ENCODE measurements around the gene PLEKHG3. TPM values are rescaled to one million over a fixed set of nuclear protein-coding genes. Genes with fewer than 3 reads are reported as not detected.

Gene PLEKHG3
- total RNA-seq, 1 experiment from 2014 or later: 59.3 TPM

DNA sequence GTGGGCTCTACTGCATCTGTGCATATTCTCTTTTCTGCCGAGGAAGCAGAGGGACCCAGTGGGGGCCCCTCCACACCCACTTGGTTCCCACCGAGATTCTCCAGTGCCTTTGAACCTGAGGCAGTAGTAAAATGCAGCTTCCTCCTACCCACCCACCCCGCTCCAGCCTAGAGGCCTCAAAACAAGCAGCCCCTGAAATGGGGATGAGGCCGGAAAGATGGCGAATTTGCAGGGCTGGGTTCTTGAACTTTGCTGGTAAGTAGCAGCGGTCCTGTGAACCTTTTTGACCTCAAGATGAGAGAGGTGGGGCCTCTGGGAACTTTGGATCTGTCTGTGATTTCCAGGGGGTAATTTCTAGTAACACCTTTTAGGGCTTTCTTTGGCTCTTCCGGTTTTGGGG lies 15.4 kb downstream of the PLEKHG3 start:
- H3K4me2 ChIP-seq: peak overlapping the region; percentile 66
- no peaks in the 10 kb centered on the region for H3K9me3 ChIP-seq (ENCODE audit: insufficient read depth, low read depth)
- H3K27me3 ChIP-seq (ENCODE audit: insufficient read depth, low read depth): no peaks in the 10 kb centered on the region
- intact Hi-C loops (cut with micrococcal nuclease; ENCODE audit: unreplicated experiment): no loop called here
- DNase-seq: no peak
- H3K4me1 ChIP-seq (replicated peaks; ENCODE audit: insufficient read depth): peaks cover 92% of the 10 kb centered on the region
- no peaks in the 10 kb centered on the region for H4K20me1 ChIP-seq (ENCODE audit: insufficient read depth)
- no peaks in the 10 kb centered on the region for H3K9me2 ChIP-seq (ENCODE audit: insufficient read depth)
- H3K4me3 ChIP-seq: peak overlapping the region; percentile 11; the same call in 1 of the 2 replicates
- H3K36me3 ChIP-seq (ENCODE audit: low read depth): no peaks in the 10 kb centered on the region
- peak overlapping the region; percentile 88 for H3K27ac ChIP-seq
- TF ChIP-seq, protein P1, sequence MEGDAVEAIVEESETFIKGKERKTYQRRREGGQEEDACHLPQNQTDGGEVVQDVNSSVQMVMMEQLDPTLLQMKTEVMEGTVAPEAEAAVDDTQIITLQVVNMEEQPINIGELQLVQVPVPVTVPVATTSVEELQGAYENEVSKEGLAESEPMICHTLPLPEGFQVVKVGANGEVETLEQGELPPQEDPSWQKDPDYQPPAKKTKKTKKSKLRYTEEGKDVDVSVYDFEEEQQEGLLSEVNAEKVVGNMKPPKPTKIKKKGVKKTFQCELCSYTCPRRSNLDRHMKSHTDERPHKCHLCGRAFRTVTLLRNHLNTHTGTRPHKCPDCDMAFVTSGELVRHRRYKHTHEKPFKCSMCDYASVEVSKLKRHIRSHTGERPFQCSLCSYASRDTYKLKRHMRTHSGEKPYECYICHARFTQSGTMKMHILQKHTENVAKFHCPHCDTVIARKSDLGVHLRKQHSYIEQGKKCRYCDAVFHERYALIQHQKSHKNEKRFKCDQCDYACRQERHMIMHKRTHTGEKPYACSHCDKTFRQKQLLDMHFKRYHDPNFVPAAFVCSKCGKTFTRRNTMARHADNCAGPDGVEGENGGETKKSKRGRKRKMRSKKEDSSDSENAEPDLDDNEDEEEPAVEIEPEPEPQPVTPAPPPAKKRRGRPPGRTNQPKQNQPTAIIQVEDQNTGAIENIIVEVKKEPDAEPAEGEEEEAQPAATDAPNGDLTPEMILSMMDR (conservative IDR thresholded peaks at IDR 0.05): no peak
- no peak for TF ChIP-seq EZH2 (IDR thresholded peaks at IDR 0.05; ENCODE audit: low read depth)
- H3F3A ChIP-seq (ENCODE audit: insufficient read depth, low read depth): peaks cover 38% of the 10 kb centered on the region
- CTCF ChIA-PET: interaction anchor here (0.7 to 1.0 kb wide), 2 partner anchors 45 to 215 kb away, joined by 3 read pairs; no protein-coding TSS in a partner anchor
- no peak overlapping the region for H2AFZ ChIP-seq
- H3K79me2 ChIP-seq (ENCODE audit: low read depth): peaks cover 89% of the 10 kb centered on the region
- POLR2A ChIA-PET (ENCODE audit: unreplicated experiment): interaction anchor here (0.5 to 0.6 kb wide), 2 partner anchors 214 to 279 kb away, joined by 4 to 5 read pairs; no protein-coding TSS in a partner anchor
- TSS peak; percentile 91 for BruUV-seq (replicated peaks)

DNA sequence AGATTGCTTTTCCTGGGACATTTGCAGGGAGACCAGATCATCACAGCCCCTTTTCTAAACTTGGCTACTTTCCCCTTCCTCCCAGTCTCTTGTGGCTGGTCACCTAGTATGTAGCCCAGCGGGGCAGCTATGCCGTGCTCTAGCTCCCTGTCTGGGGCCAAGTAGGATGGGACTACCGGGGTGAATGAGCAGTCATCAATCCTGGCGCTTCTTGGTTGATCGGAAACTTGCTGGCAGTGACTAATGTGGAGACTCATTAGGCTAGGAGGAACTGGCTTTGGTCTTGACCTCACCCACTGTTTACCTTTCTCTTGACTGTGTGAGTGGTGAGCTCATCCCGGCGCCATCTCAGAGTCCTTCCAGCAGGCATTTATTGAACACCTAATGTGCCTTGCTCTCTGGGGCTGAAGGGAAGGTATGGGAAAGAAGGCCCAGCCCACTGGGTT lies 15.9 kb downstream of the PLEKHG3 start:
- TF ChIP-seq, protein P1 (conservative IDR thresholded peaks at IDR 0.05): no peak
- TF ChIP-seq EZH2 (IDR thresholded peaks at IDR 0.05; ENCODE audit: low read depth): no peak
- no peaks in the 10 kb centered on the region for H3K9me3 ChIP-seq (ENCODE audit: insufficient read depth, low read depth)
- intact Hi-C loops (cut with micrococcal nuclease; ENCODE audit: unreplicated experiment): loop anchor here (2.0 kb wide), 2 partner anchors 15 to 37 kb away; partner anchors contain the start of gene PLEKHG3

DNA sequence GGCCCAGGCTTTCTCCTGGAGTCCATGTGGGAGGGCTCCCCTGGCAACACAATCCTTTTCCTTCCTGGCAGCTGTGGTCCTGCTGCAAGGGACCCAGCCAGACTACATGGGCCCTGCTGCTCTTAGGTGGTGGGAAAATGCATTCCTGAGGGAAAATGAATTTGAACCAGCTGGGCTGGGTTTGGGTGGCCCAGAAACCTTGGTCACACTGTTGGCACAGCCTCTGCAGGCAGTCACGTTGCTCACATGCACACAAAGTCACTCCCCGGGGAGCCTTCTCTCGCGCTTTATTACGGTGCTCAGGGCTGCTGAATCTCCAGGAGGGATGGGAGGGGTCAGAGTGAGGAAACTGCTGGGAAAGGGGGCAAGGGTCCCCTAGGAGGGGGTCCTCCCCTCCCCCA lies 17.2 kb downstream of the PLEKHG3 start:
- Histone ChIP-seq H3K79me2 (ENCODE audit: low read depth) (peaks cover 89% of the 10 kb centered on the region), H3F3A (ENCODE audit: insufficient read depth, low read depth) (peaks cover 47% of the 10 kb centered on the region), H3K36me3 (ENCODE audit: low read depth) (no peaks in the 10 kb centered on the region), H3K27me3 (ENCODE audit: insufficient read depth, low read depth) (no peaks in the 10 kb centered on the region), H3K4me3 (no peak overlapping the region), H4K20me1 (ENCODE audit: insufficient read depth) (no peaks in the 10 kb centered on the region), H3K27ac (peak overlapping the region; percentile 88; the same call in 1 of the 2 replicates), H2AFZ (no peak overlapping the region), H3K4me2 (peak overlapping the region; percentile 66; the same call in 1 of the 2 replicates), H3K9me2 (ENCODE audit: insufficient read depth) (no peaks in the 10 kb centered on the region), H3K9me3 (ENCODE audit: insufficient read depth, low read depth) (no peaks in the 10 kb centered on the region), H3K4me1 (replicated peaks; ENCODE audit: insufficient read depth) (peaks cover 97% of the 10 kb centered on the region)
- CTCF ChIA-PET: interaction anchor here (0.6 kb wide), 1 partner anchor 50 kb away, joined by 3 read pairs; no protein-coding TSS in a partner anchor
- no TSS peak for BruUV-seq (replicated peaks)
- peak in 1 of 2 experiments; percentile 59 for DNase-seq
- POLR2A ChIA-PET (ENCODE audit: unreplicated experiment): no interaction called here
- TF ChIP-seq EZH2 (IDR thresholded peaks at IDR 0.05; ENCODE audit: low read depth): no peak
- TF ChIP-seq, protein P1 (conservative IDR thresholded peaks at IDR 0.05): no peak
- intact Hi-C loops (cut with micrococcal nuclease; ENCODE audit: unreplicated experiment): loop anchor here (2.0 kb wide), 2 partner anchors 17 to 35 kb away; partner anchors contain the start of gene PLEKHG3

More for the DNA sequence above, 15.9 kb downstream of the PLEKHG3 start:
- no peak overlapping the region for H2AFZ ChIP-seq
- no TSS peak for BruUV-seq (replicated peaks)
- H3K4me2 ChIP-seq: peak overlapping the region; percentile 66
- peaks cover 88% of the 10 kb centered on the region for H3K79me2 ChIP-seq (ENCODE audit: low read depth)
- H3K9me2 ChIP-seq (ENCODE audit: insufficient read depth): no peaks in the 10 kb centered on the region
- H3K36me3 ChIP-seq (ENCODE audit: low read depth): no peaks in the 10 kb centered on the region
- ChIA-PET POLR2A (ENCODE audit: unreplicated experiment) (interaction anchor here (0.5 to 0.6 kb wide), 5 partner anchors 14 to 278 kb away, joined by 3 to 9 read pairs (median 4); no protein-coding TSS in a partner anchor), CTCF (interaction anchor here (1.0 kb wide), 1 partner anchor 45 kb away, joined by 3 read pairs; no protein-coding TSS in a partner anchor)
- peak; percentile 78 to 99 for DNase-seq
- peak overlapping the region; percentile 11; the same call in 1 of the 2 replicates for H3K4me3 ChIP-seq
- H3K4me1 ChIP-seq (replicated peaks; ENCODE audit: insufficient read depth): peaks cover 97% of the 10 kb centered on the region
- H3K27ac ChIP-seq: peak overlapping the region; percentile 88
- no peaks in the 10 kb centered on the region for H3K27me3 ChIP-seq (ENCODE audit: insufficient read depth, low read depth)
- H3F3A ChIP-seq (ENCODE audit: insufficient read depth, low read depth): peaks cover 36% of the 10 kb centered on the region
- H4K20me1 ChIP-seq (ENCODE audit: insufficient read depth): no peaks in the 10 kb centered on the region
